AG04450 (cell line): ENCODE measurements around the gene EIF4G3. TPM values are rescaled to one million over a fixed set of nuclear protein-coding genes. Genes with fewer than 3 reads are reported as not detected.

ENCODE experiments used
- CTCF ChIA-PET: fragments of 300-600, 350-600 bp; formaldehyde crosslinking; extraction: SDS; loops from one replicate; lab custom pipeline; 2022; ENCODE audit warnings: antibody characterized with exemption, inconsistent platforms; lab: Charles Lee
- POLR2A ChIA-PET: fragments of 350-600 bp; formaldehyde crosslinking; extraction: SDS; loops from one replicate; lab custom pipeline; 2021; ENCODE audit warnings: antibody characterized with exemption, inconsistent platforms; lab: Yijun Ruan, JAX
- DNase-seq: peaks from one replicate; pipeline ENCODE4 v3.0.0-alpha.2; 2011; ENCODE audit warnings: low read depth, low spot score
- H3K27ac ChIP-seq: one replicate; pipeline ENCODE4 v1.5.1; 2012; ENCODE audit warnings: low read depth, low read length, control low read depth
- H3K27me3 ChIP-seq: one replicate; pipeline ENCODE4 v1.6.0; 2012; ENCODE audit warnings: low read length; ENCODE audit not compliant: control insufficient read depth, insufficient read depth
- H3K4me3 ChIP-seq: 2 replicates; pipeline ENCODE4 v1.5.1; 2011; ENCODE audit warnings: mild to moderate bottlenecking, low read depth, low read length, control low read depth
- H3K9me3 ChIP-seq: 2 replicates; pipeline ENCODE4 v1.5.1; 2012; ENCODE audit warnings: low read length; ENCODE audit not compliant: control insufficient read depth, insufficient read depth
- polyA plus RNA-seq: library from polyadenylated mRNA; depleted of rRNA; stranded (reverse); fragments of >200 nt; gene quantifications from 2 replicates; pipeline ENCODE4 v1.2.3, GENCODE V29; 2011
- TF ChIP-seq, protein P1 (sequence below): IDR thresholded peaks from 2 replicates; pipeline ENCODE4 v1.5.1; 2011; ENCODE audit warnings: low read depth, low read length, control low read depth, inconsistent platforms

EIF4G3 gene
- polyA plus RNA-seq, 1 experiment: 74.9 TPM

DNA sequence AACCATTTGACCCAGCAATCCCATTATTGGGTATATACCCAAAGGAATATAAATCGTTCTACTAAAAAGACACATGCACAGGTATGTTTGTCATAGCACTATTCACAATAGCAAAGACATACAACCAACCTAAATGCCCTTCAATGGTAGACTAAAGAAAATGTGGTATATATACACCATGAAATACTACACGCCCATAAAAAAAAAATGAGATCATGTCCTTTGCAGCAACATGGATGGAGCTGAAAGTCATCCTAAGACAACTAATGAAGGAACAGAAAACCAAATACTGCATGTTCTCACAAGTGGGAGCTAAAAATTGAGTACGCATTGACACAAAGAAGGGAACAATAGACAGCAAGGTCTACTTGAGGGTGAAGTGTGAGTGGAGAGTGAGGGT, 72.0 kb downstream of the EIF4G3 start:
- TF ChIP-seq, protein P1, sequence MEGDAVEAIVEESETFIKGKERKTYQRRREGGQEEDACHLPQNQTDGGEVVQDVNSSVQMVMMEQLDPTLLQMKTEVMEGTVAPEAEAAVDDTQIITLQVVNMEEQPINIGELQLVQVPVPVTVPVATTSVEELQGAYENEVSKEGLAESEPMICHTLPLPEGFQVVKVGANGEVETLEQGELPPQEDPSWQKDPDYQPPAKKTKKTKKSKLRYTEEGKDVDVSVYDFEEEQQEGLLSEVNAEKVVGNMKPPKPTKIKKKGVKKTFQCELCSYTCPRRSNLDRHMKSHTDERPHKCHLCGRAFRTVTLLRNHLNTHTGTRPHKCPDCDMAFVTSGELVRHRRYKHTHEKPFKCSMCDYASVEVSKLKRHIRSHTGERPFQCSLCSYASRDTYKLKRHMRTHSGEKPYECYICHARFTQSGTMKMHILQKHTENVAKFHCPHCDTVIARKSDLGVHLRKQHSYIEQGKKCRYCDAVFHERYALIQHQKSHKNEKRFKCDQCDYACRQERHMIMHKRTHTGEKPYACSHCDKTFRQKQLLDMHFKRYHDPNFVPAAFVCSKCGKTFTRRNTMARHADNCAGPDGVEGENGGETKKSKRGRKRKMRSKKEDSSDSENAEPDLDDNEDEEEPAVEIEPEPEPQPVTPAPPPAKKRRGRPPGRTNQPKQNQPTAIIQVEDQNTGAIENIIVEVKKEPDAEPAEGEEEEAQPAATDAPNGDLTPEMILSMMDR: no peak
- H3K27ac ChIP-seq: no peak overlapping the region
- ChIA-PET POLR2A (no interaction called here), CTCF (no interaction called here)
- no peaks in the 10 kb centered on the region for H3K9me3 ChIP-seq
- H3K4me3 ChIP-seq: no peak overlapping the region
- DNase-seq: no peak
- H3K27me3 ChIP-seq: no peaks in the 10 kb centered on the region

DNA sequence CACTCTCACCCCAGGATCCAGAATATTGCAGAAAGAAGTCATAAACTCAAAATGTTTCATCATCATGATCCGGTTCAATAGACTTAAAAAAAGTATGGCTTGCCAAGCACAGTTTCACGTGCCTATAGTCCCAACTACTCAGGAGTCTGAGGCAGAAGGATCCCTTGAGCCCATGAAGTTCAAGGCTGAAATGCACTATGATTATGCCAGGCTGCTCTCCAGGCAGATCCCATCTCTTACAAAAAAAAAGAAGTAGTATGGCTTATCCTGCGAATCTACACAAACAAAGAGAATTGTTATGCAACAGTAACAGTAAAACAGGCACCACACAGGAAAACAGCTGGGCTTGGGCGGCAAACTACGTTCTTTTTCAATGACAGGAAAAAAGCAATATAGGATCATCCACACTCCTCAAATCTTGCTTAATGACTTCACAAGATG, 76.2 kb downstream of the EIF4G3 start:
- Histone ChIP-seq H3K27me3 (no peaks in the 10 kb centered on the region), H3K9me3 (peaks cover 3% of the 10 kb centered on the region; the same call in 1 of the 2 replicates), H3K4me3 (no peak overlapping the region), H3K27ac (no peak overlapping the region)
- DNase-seq: no peak
- TF ChIP-seq, protein P1: no peak
- POLR2A ChIA-PET: no interaction called here
- CTCF ChIA-PET: no interaction called here

DNA sequence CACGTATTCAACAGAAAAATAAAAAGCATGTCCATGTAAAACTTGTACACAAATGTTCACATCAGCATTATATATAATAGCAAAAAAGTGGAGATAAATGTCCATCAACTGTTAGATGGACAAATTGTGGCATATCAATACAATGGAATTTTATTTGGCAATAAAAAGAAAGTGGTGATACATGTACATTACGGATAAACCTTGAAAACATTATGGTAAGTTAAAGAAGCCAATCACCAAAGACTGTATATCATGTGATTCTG, 76.9 kb downstream of the EIF4G3 start:
- peaks cover 3% of the 10 kb centered on the region; the same call in 1 of the 2 replicates for H3K9me3 ChIP-seq
- TF ChIP-seq, protein P1: no peak
- no peak overlapping the region for H3K27ac ChIP-seq
- H3K4me3 ChIP-seq: no peak overlapping the region
- no peak for DNase-seq
- H3K27me3 ChIP-seq: no peaks in the 10 kb centered on the region
- ChIA-PET POLR2A (no interaction called here), CTCF (no interaction called here)

DNA sequence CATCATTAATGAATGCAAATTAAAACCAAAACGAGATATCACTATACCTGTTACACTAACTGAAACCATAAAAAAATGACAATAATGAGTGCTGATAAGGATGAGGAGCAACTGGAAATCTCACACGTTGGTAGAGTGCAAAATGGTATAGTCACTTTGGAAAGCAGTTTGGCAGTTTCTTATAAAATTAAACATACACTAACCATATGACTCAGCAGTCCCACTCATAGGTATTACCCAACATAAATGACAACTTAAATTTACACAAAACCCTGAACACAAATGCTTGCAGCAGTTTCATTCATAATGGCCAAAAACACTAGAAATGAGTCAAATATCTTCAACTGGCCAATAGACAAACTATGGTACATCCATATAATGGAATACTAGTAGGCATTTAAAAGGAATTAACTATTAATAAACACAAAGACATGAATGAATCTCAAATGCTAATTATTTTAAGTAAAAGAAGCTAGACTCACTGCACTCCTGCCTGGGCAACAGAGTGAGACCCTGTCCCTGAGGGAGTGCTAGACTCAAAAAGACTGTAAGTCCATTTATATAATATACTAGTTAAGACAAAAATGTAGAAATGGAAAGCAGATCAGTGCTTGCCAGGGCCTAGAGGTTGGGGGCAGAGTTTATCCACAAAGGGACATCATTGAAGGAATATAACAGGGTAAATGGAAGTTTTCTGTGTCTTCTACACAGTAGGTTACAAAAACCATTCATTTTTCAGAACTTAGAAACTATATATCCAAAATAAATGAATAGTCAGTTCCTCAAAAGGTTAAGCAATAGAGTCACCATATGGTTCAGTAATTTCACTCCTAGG, 77.4 kb downstream of the EIF4G3 start:
- Histone ChIP-seq H3K27me3 (no peaks in the 10 kb centered on the region), H3K4me3 (no peak overlapping the region), H3K27ac (no peak overlapping the region), H3K9me3 (peaks cover 3% of the 10 kb centered on the region; the same call in 1 of the 2 replicates)
- CTCF ChIA-PET: no interaction called here
- TF ChIP-seq, protein P1: no peak
- DNase-seq: no peak
- POLR2A ChIA-PET: no interaction called here

DNA sequence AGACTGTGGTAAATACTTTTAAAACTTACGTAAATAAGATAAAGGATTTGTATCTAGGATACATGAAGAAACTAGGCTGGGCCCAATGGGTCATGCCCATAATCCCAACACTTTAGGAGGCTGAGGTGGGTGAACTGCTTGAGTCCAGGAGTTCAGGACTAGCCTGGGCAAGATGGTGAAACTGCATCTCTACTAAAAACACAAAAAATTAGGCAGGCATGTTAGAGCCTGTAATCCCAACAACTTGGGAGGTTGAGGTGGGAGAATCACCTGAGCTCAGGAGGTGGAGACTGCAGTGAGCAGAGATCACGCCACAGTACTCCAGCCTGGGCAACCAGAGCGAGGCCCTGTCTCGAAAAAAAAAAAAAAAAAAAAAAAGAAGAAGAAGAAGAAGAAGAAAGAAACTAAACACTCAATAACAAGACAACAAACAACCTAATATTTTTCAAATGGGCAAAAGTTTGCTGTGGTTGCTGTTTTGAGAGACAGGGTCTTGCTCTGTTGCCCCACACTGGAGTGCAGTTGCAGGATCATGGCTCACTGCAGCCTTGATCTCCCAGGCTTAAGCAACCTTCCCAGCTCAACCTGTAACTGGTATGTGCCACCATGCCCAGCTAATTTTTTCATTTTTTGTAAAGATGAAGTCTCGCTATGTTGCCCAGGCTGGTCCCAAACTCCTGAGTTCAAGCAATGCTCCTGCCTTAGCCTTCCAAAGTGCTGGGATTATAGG, 78.3 kb downstream of the EIF4G3 start:
- H3K27ac ChIP-seq: no peak overlapping the region
- ChIA-PET CTCF (no interaction called here), POLR2A (no interaction called here)
- peaks cover 3% of the 10 kb centered on the region; the same call in 1 of the 2 replicates for H3K9me3 ChIP-seq
- H3K4me3 ChIP-seq: no peak overlapping the region
- H3K27me3 ChIP-seq: no peaks in the 10 kb centered on the region
- DNase-seq: no peak
- TF ChIP-seq, protein P1: no peak
